Measurements from ENCODE around the gene CABLES1.

DNA sequence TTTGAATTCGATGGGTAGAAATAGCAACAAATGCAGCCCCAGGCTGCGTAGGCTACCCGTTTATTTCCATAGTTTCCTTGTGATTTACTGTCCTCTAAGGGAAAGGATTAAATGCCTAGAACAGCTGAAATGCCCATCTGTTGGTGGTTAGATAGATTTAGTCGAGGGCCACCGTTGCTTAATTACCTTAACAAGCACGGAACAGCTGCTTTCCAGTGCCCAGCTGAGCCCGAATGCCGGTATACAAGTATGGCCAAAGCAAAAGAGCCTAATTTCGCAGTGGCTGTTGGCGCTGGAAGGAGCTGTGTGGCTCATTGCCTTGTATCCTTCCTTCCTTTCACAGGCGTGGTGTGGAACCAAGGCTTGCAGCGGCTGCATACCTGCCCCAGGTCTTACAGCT, 109.1 kb downstream of the CABLES1 start:
- TF ChIP-seq HOXB13 (CRISPR knock-in tag; IDR thresholded peaks at IDR 0.05; ENCODE audit: low read depth), result no peak
- TF ChIP-seq POLR2A (IDR thresholded peaks at IDR 0.05; ENCODE audit: low read length), result no peak
- TF ChIP-seq USF2 (IDR thresholded peaks at IDR 0.05), result no peak
- TF ChIP-seq RAD21 (conservative IDR thresholded peaks at IDR 0.05 in 1 of 2, IDR thresholded peaks at IDR 0.05 in 1 of 2), result no peak
- no peak for TF ChIP-seq ZFP36 (IDR thresholded peaks at IDR 0.05; ENCODE audit: borderline replicate concordance, partially characterized antibody)
- TF ChIP-seq KDM5A (IDR thresholded peaks at IDR 0.05), result no peak
- no peak for TF ChIP-seq CTCF (IDR thresholded peaks at IDR 0.05)
- TF ChIP-seq RARB (CRISPR knock-in tag; IDR thresholded peaks at IDR 0.05), result no peak
- TF ChIP-seq JUN (IDR thresholded peaks at IDR 0.05), result no peak
- TF ChIP-seq HDAC2 (IDR thresholded peaks at IDR 0.05), result no peak
- TF ChIP-seq EHMT2 (IDR thresholded peaks at IDR 0.05; ENCODE audit: low read depth), result no peak
